GM18526 (cell line): ENCODE measurements around the gene MREG.

ENCODE experiments used
- POLR2A ChIP-seq: IDR thresholded peaks from 3 replicates; pipeline ENCODE4 v1.6.1; 2011; ENCODE audit not compliant: insufficient read length; ENCODE audit errors: extremely low read depth

MREG gene

GRCh38 chr2:215974700-215975429 lies 38.5 kb downstream of the MREG start:
- TF ChIP-seq POLR2A: no peak

- TF ChIP-seq POLR2A: no peak
Observed at GRCh38 chr2:215973954-215974699, 39.2 kb downstream of the MREG start.

GRCh38 chr2:215973145-215973792 lies 40.1 kb downstream of the MREG start:
- TF ChIP-seq POLR2A: no peak

- TF ChIP-seq POLR2A: no peak
Observed at GRCh38 chr2:215971671-215972070, 41.7 kb downstream of the MREG start.

- TF ChIP-seq POLR2A: no peak
Observed at GRCh38 chr2:215970425-215970824, 42.9 kb downstream of the MREG start.

- TF ChIP-seq POLR2A: no peak
Observed at GRCh38 chr2:215969131-215969841, 44.1 kb downstream of the MREG start.

- TF ChIP-seq POLR2A: no peak
Observed at GRCh38 chr2:215968499-215968898, 44.9 kb downstream of the MREG start.

GRCh38 chr2:215967590-215968378 lies 45.6 kb downstream of the MREG start:
- TF ChIP-seq POLR2A: no peak

GRCh38 chr2:215966951-215967350 lies 46.4 kb downstream of the MREG start:
- TF ChIP-seq POLR2A: no peak

- TF ChIP-seq POLR2A: no peak
Observed at GRCh38 chr2:215966274-215966673, 47.1 kb downstream of the MREG start.

GRCh38 chr2:215965532-215966165 lies 47.7 kb downstream of the MREG start:
- TF ChIP-seq POLR2A: no peak

GRCh38 chr2:215961981-215962380 lies 51.4 kb downstream of the MREG start:
- TF ChIP-seq POLR2A: no peak

- no peak for TF ChIP-seq POLR2A
Observed at GRCh38 chr2:215958257-215958656, 55.1 kb downstream of the MREG start.
